Spinal cord (tissue), 10 donors: Measurements from ENCODE around the gene PDXK. TPM values are rescaled to one million over a fixed set of nuclear protein-coding genes. Genes with fewer than 3 reads are reported as not detected.
"Not testable (repeated sequence)": the region's sequence is repeated elsewhere in the genome, so short reads cannot be mapped to it uniquely, and the experiment has no call there.

Source experiments
- DNase-seq, 6 donors: peaks; one replicate each; pipeline versions ENCODE4 v3.0.0 to v3.0.0-alpha.2; 2013 to 2015; ENCODE audit warnings: low spot score in 6 of 6, low read depth in 4 of 6
- H3K27ac ChIP-seq: one replicate; pipeline ENCODE4 v1.5.1; 2013; ENCODE audit warnings: low read depth, low read length, control low read depth
- H3K27me3 ChIP-seq: one replicate; pipeline ENCODE4 v1.6.1; 2013; ENCODE audit warnings: low read length; ENCODE audit not compliant: control insufficient read depth, insufficient read depth
- H3K36me3 ChIP-seq: one replicate; pipeline ENCODE4 v1.6.1; 2013; ENCODE audit warnings: low read length; ENCODE audit not compliant: control insufficient read depth, insufficient read depth
- H3K4me1 ChIP-seq: one replicate; pipeline ENCODE4 v1.6.1; 2013; ENCODE audit warnings: low read length; ENCODE audit not compliant: control insufficient read depth, insufficient read depth
- H3K4me3 ChIP-seq: one replicate; pipeline ENCODE4 v1.5.1; 2013; ENCODE audit warnings: low read depth, low read length, control low read depth
- H3K9me3 ChIP-seq: one replicate; pipeline ENCODE4 v1.6.1; 2013; ENCODE audit warnings: low read length; ENCODE audit not compliant: control insufficient read depth, insufficient read depth
- WGBS: methylation state at CpG from one replicate; pipeline ENCODE4 v1.1.5; 2013; ENCODE audit warnings: missing lambda C conversion rate; ENCODE audit not compliant: insufficient coverage; 5-methylcytosine and 5-hydroxymethylcytosine counted together
- polyA plus RNA-seq, 2 donors: library from polyadenylated mRNA; unstranded; fragments of 120-200 nt; gene quantifications; one replicate each; pipeline ENCODE4 v1.2.1, GENCODE V29; 2013; ENCODE audit not compliant: insufficient read length in 2 of 2
- total RNA-seq, 2 donors: library from RNA; depleted of rRNA in 1 of 2; stranded (reverse); fragments of 120-200 nt in 1 of 2; fragments of >200 nt in 1 of 2; gene quantifications; one replicate each; pipeline versions ENCODE4 v1.2.3 to v1.2.4, GENCODE V29; 2013 to 2014
- donor health status: healthy.

PDXK gene
- total and polyA plus RNA-seq, 4 donors = 57.4 to 127 (median 117) TPM

GRCh38 chr21:43708745-43709381, 10.1 kb upstream of the PDXK start:
- Histone ChIP-seq H3K4me1 (no peaks in the 10 kb centered on the region), H3K27ac (no peak overlapping the region)

GRCh38 chr21:43712268-43712942, 6.5 kb upstream of the PDXK start:
- Histone ChIP-seq H3K36me3 (no peaks in the 10 kb centered on the region), H3K27ac (no peak overlapping the region), H3K4me3 (no peak overlapping the region), H3K27me3 (no peaks in the 10 kb centered on the region), H3K9me3 (no peaks in the 10 kb centered on the region), H3K4me1 (no peaks in the 10 kb centered on the region)
- DNase-seq = no peak
- WGBS = 59% methylated on average over 11 of the region's 13 CpGs

More at GRCh38 chr21:43708745-43709381, 10.1 kb upstream of the PDXK start:
- Histone ChIP-seq H3K36me3 (no peaks in the 10 kb centered on the region), H3K9me3 (no peaks in the 10 kb centered on the region), H3K4me3 (no peak overlapping the region), H3K27me3 (no peaks in the 10 kb centered on the region)
- 90% methylated on average over 13 of the region's 13 CpGs for WGBS
- no peak for DNase-seq

GRCh38 chr21:43713123-43713522, 5.8 kb upstream of the PDXK start:
- not testable (repeated sequence) for H3K9me3 ChIP-seq, DNase-seq, H3K4me1 ChIP-seq, H3K36me3 ChIP-seq, H3K27me3 ChIP-seq, H3K4me3 ChIP-seq, H3K27ac ChIP-seq
- WGBS = 100% methylated on average over 1 of the region's 6 CpGs

- H3K9me3 ChIP-seq = no peaks in the 10 kb centered on the region
- 91% methylated on average over 8 of the region's 12 CpGs for WGBS
- no peak overlapping the region for H3K4me3 ChIP-seq
- no peaks in the 10 kb centered on the region for H3K27me3 ChIP-seq
- DNase-seq = no peak
- H3K36me3 ChIP-seq = peaks cover 5% of the 10 kb centered on the region
- H3K4me1 ChIP-seq = peaks cover 27% of the 10 kb centered on the region
- no peak overlapping the region for H3K27ac ChIP-seq
Observed at GRCh38 chr21:43716376-43717165, 2.4 kb upstream of the PDXK start.

- Histone ChIP-seq H3K4me3 (no peak overlapping the region), H3K27ac (no peak overlapping the region), H3K9me3 (no peaks in the 10 kb centered on the region), H3K27me3 (no peaks in the 10 kb centered on the region), H3K36me3 (peaks cover 8% of the 10 kb centered on the region), H3K4me1 (peaks cover 32% of the 10 kb centered on the region)
- DNase-seq = no peak
- 92% methylated on average over 2 of the region's 13 CpGs for WGBS
Observed at GRCh38 chr21:43717166-43717853, 1.6 kb upstream of the PDXK start.

- Histone ChIP-seq H3K9me3 (no peaks in the 10 kb centered on the region), H3K4me3 (peak overlapping the region; percentile 76), H3K27me3 (no peaks in the 10 kb centered on the region), H3K27ac (no peak overlapping the region), H3K4me1 (peaks cover 32% of the 10 kb centered on the region), H3K36me3 (peaks cover 12% of the 10 kb centered on the region)
- 15% methylated on average over 66 of the region's 70 CpGs for whole genome bisulfite sequencing
- no peak for DNase-seq
Observed at GRCh38 chr21:43717967-43718871, 710 bp upstream of the PDXK start.

- 13% methylated on average over 49 of the region's 49 CpGs for WGBS
- Histone ChIP-seq H3K4me1 (peaks cover 32% of the 10 kb centered on the region), H3K9me3 (no peaks in the 10 kb centered on the region), H3K27ac (peak overlapping the region; percentile 47), H3K4me3 (peak overlapping the region; percentile 76), H3K36me3 (peaks cover 24% of the 10 kb centered on the region), H3K27me3 (no peaks in the 10 kb centered on the region)
- DNase-seq = peak in 1 of 6 donors; percentile 28
Observed at GRCh38 chr21:43719748-43720538, 1.0 kb downstream of the PDXK start.

GRCh38 chr21:43720539-43721166, 1.7 kb downstream of the PDXK start:
- no peaks in the 10 kb centered on the region for H3K9me3 ChIP-seq
- no peaks in the 10 kb centered on the region for H3K27me3 ChIP-seq
- H3K4me1 ChIP-seq = peaks cover 36% of the 10 kb centered on the region
- peak overlapping the region; percentile 76 for H3K4me3 ChIP-seq
- no peak for DNase-seq
- WGBS = 79% methylated on average over 15 of the region's 16 CpGs
- H3K27ac ChIP-seq = no peak overlapping the region
- H3K36me3 ChIP-seq = peaks cover 24% of the 10 kb centered on the region
